AG04449 (cell line): ENCODE measurements around the gene MMP21.

Source experiments
- CTCF ChIA-PET: fragments of 350-600 bp; formaldehyde crosslinking; extraction: SDS; loops from one replicate; lab custom pipeline; 2021; ENCODE audit warnings: antibody characterized with exemption; lab: Yijun Ruan, JAX
- POLR2A ChIA-PET: fragments of 400-600, 350-600 bp; formaldehyde crosslinking; extraction: SDS; loops from one replicate; lab custom pipeline; 2020; ENCODE audit warnings: antibody characterized with exemption, inconsistent platforms; lab: Yijun Ruan, JAX
- DNase-seq: peaks from one replicate; pipeline ENCODE4 v3.0.0-alpha.2; 2010; ENCODE audit warnings: low read depth, low spot score
- H3K4me3 ChIP-seq: 2 replicates; pipeline ENCODE4 v1.5.1; 2011; ENCODE audit warnings: low read depth, mild to moderate bottlenecking, control low read depth, low read length
- TF ChIP-seq, protein P1 (sequence below): IDR thresholded peaks from one replicate; pipeline ENCODE4 v1.5.1; 2011; ENCODE audit warnings: mild to moderate bottlenecking, moderate library complexity, low read length, control low read depth, inconsistent platforms; ENCODE audit not compliant: insufficient read depth; ENCODE audit errors: missing control alignments

The MMP21 gene

DNA sequence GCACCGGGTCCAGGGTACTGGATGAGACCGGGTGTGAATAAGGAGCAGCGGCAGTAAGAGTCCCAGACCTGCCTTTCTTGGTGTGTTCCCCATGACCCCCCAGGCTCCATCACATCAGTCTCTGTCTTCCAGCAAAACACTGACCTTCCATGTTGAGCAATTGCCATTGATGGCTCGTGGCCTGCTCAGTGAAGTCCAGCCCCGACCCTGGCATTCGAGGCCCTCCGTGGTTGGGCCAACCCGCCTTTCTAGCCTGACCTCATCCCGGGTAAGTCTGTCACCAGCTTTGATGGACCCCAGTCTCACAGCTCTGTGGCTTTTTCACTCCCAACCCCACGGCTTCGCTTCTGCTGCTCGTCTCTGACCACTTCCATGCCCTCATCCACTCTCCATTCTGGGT lies 6.4 kb downstream of the MMP21 start:
- no peak overlapping the region for H3K4me3 ChIP-seq
- ChIA-PET POLR2A (interaction anchor here (0.6 kb wide), 1 partner anchor 628 kb away, joined by 3 read pairs; no protein-coding TSS in a partner anchor), CTCF (interaction anchor here (1.1 kb wide), 1 partner anchor 17 kb away, joined by 3 read pairs; no protein-coding TSS in a partner anchor)
- TF ChIP-seq, protein P1, sequence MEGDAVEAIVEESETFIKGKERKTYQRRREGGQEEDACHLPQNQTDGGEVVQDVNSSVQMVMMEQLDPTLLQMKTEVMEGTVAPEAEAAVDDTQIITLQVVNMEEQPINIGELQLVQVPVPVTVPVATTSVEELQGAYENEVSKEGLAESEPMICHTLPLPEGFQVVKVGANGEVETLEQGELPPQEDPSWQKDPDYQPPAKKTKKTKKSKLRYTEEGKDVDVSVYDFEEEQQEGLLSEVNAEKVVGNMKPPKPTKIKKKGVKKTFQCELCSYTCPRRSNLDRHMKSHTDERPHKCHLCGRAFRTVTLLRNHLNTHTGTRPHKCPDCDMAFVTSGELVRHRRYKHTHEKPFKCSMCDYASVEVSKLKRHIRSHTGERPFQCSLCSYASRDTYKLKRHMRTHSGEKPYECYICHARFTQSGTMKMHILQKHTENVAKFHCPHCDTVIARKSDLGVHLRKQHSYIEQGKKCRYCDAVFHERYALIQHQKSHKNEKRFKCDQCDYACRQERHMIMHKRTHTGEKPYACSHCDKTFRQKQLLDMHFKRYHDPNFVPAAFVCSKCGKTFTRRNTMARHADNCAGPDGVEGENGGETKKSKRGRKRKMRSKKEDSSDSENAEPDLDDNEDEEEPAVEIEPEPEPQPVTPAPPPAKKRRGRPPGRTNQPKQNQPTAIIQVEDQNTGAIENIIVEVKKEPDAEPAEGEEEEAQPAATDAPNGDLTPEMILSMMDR: no peak
- DNase-seq: no peak

GRCh38 chr10:125768219-125768855 lies 7.3 kb downstream of the MMP21 start:
- CTCF ChIA-PET: interaction anchor here (1.1 kb wide), 1 partner anchor 17 kb away, joined by 3 read pairs; no protein-coding TSS in a partner anchor
- DNase-seq: peak; percentile 12
- TF ChIP-seq, protein P1: no peak
- POLR2A ChIA-PET: interaction anchor here (0.6 kb wide), 1 partner anchor 627 kb away, joined by 3 read pairs; no protein-coding TSS in a partner anchor
- no peak overlapping the region for H3K4me3 ChIP-seq

DNA sequence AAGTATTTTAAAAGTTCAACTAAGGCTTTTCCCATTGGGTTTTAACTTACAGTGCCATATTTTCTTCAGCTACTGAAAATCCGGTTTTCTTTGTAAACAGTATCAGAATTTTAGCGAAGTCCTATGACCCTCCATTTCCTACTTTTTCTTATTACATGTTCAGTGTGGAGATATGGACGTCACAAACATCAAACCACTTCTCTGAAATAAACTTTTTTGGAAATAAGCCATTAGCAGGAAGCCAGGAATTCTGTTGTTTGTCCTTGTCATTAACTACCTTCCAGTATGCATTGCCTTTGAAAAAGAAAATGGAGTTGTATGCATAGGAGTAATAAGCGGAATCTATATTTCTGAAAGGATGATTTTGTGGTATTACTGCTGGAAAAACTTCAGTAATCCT lies 9.1 kb downstream of the MMP21 start:
- ChIA-PET POLR2A (no interaction called here), CTCF (no interaction called here)
- DNase-seq: no peak
- H3K4me3 ChIP-seq: no peak overlapping the region
- TF ChIP-seq, protein P1: no peak

GRCh38 chr10:125765835-125766234 lies 9.8 kb downstream of the MMP21 start:
- ChIA-PET CTCF (no interaction called here), POLR2A (no interaction called here)
- TF ChIP-seq, protein P1: no peak
- no peak overlapping the region for H3K4me3 ChIP-seq
- no peak for DNase-seq

DNA sequence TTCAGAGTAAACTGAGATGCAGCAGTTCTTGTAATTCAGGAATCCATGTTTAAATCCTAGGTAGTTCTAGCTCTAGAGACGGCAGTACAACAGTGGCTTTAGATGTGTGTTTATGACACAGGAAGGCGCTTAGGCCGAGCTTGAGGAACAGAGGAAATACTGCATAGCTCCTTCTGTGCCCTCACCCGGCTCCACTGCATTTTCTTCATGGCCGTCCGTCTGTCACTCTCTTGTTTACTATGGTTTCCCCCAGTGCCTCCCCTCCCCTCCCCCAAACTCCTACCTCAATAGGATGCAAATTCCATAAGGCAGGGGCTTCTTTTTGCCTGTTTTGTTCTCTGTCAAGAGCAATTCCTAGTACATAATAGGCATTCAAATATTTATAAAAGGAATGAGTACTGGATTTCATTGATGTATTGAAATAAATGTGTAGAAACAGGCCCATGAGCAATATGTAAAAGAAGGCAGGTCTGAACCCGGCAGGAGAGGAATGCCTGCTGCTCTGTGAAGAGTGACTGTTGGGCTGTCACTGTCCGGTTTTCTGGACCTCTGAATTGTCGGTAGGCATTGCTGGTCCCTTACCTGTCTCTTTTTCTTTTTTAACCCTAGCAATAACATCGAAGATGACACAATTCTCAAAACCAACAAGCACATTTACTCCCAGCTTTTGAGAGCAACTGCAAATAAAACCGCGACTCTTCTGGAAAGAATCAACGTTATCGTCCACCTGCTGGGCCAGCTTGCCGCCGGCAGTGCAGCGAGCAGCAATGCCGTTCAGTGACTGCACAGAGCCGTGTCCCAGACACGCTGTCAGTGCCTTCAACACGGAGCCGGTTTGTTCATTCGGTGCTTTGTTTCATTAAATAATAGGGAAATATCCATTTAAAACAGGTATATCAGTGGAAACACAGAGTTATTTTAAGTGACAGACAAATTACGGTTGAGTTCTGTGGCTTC lies 12.7 kb downstream of the MMP21 start:
- CTCF ChIA-PET: interaction anchor here (1.1 kb wide), 1 partner anchor 11 kb away, joined by 3 read pairs; no protein-coding TSS in a partner anchor
- DNase-seq: no peak
- POLR2A ChIA-PET: no interaction called here
- TF ChIP-seq, protein P1: no peak
- no peak overlapping the region for H3K4me3 ChIP-seq

GRCh38 chr10:125761961-125762360 lies 13.7 kb downstream of the MMP21 start:
- TF ChIP-seq, protein P1: no peak
- no peak for DNase-seq
- ChIA-PET POLR2A (no interaction called here), CTCF (interaction anchor here (1.1 kb wide), 1 partner anchor 10 kb away, joined by 3 read pairs; no protein-coding TSS in a partner anchor)
- H3K4me3 ChIP-seq: no peak overlapping the region
